Measurements from ENCODE around the gene TRAPPC3L.

DNA sequence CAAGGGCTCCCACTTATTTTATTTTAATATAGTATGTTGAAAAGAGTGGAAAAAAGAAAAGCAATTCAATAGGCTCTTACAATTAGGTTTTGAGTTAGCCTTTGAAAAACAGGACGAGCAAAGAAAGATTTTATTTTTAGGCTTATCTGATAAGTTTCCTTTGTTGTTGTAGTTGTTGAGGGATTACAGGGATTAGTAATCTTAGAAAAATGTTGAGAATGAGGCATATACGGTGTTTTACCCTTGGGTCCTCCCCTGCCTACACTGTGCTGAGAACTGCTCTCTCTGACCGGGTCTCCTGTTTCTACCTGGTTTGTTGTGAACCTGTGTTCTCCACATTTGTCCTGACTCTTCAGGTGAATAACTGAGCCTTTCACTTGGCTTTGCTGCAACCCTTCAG, 16.7 kb downstream of the TRAPPC3L start:
- no peak for TF ChIP-seq EZH2 (IDR thresholded peaks at IDR 0.05; ENCODE audit: borderline replicate concordance, insufficient read depth, low read length, poor library complexity, severe bottlenecking)
- no peak for TF ChIP-seq POLR2AphosphoS5 (IDR thresholded peaks at IDR 0.05)
- TF ChIP-seq, protein P1, sequence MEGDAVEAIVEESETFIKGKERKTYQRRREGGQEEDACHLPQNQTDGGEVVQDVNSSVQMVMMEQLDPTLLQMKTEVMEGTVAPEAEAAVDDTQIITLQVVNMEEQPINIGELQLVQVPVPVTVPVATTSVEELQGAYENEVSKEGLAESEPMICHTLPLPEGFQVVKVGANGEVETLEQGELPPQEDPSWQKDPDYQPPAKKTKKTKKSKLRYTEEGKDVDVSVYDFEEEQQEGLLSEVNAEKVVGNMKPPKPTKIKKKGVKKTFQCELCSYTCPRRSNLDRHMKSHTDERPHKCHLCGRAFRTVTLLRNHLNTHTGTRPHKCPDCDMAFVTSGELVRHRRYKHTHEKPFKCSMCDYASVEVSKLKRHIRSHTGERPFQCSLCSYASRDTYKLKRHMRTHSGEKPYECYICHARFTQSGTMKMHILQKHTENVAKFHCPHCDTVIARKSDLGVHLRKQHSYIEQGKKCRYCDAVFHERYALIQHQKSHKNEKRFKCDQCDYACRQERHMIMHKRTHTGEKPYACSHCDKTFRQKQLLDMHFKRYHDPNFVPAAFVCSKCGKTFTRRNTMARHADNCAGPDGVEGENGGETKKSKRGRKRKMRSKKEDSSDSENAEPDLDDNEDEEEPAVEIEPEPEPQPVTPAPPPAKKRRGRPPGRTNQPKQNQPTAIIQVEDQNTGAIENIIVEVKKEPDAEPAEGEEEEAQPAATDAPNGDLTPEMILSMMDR (IDR thresholded peaks at IDR 0.05; ENCODE audit: poor library complexity, severe bottlenecking): no peak

Data from neural cell (in vitro differentiated cells).